Ishikawa (cell line): ENCODE measurements around the gene ICE1.

Experiments used
- CEBPB ChIP-seq: IDR thresholded peaks from 2 replicates; pipeline ENCODE4 v1.6.1; 2012
- CREB1 ChIP-seq: IDR thresholded peaks from 2 replicates; pipeline ENCODE4 v1.6.1; 2012; ENCODE audit warnings: low read depth
- EGR1 ChIP-seq: IDR thresholded peaks from 2 replicates; pipeline ENCODE4 v1.6.1; 2012
- EP300 ChIP-seq: IDR thresholded peaks from 2 replicates; pipeline ENCODE4 v1.6.1; 2012; ENCODE audit warnings: borderline replicate concordance
- FOXM1 ChIP-seq: IDR thresholded peaks from 2 replicates; pipeline ENCODE4 v1.6.1; 2012; ENCODE audit warnings: low read depth, borderline replicate concordance
- MAX ChIP-seq: IDR thresholded peaks from 2 replicates; pipeline ENCODE4 v1.6.1; 2012
- NFIC ChIP-seq: IDR thresholded peaks from 2 replicates; pipeline ENCODE4 v1.6.1; 2012
- RAD21 ChIP-seq: IDR thresholded peaks from 2 replicates; pipeline ENCODE4 v1.6.1; 2012; ENCODE audit warnings: low read depth
- TAF1 ChIP-seq: IDR thresholded peaks from 2 replicates; pipeline ENCODE4 v1.6.1; 2012; ENCODE audit warnings: low read depth, mild to moderate bottlenecking
- TCF12 ChIP-seq: IDR thresholded peaks from 2 replicates; pipeline ENCODE4 v1.6.1; 2012; ENCODE audit warnings: low read depth
- YY1 ChIP-seq: IDR thresholded peaks from 2 replicates; pipeline ENCODE4 v1.6.1; 2012; ENCODE audit warnings: low read depth

- no peak for TF ChIP-seq RAD21
- TF ChIP-seq TAF1: no peak
- TF ChIP-seq MAX: no peak
- TF ChIP-seq NFIC: no peak
- no peak for TF ChIP-seq EP300
- TF ChIP-seq YY1: no peak
- TF ChIP-seq EGR1: no peak
- no peak for TF ChIP-seq CEBPB
- no peak for TF ChIP-seq CREB1
- TF ChIP-seq FOXM1: no peak
- TF ChIP-seq TCF12: no peak
These were observed 13.8 kb downstream of the ICE1 start for GRCh38 chr5:5436203-5436760.
